IMR-90 (cell line): ENCODE measurements around the gene ASS1. TPM values are rescaled to one million over a fixed set of nuclear protein-coding genes. Genes with fewer than 3 reads are reported as not detected.
A peak's percentile ranks its signal among the peaks of the same experiment; 100 is the strongest.

Experiments
- ATAC-seq: fragments of 200-7000 bp; cut with Tn5 transposase; 2 replicates; pipeline ENCODE4 v1.9.1; 2020; ENCODE audit warnings: low read depth, mild to moderate bottlenecking, moderate library complexity
- BruUV-seq: library from RNA; stranded (reverse); fragments of 400-500 nt; replicated peaks from 2 replicates; lab custom pipeline; 2021; lab: Mats Ljungman, UMichigan
- CTCF ChIA-PET: fragments of 300-600 bp; formaldehyde crosslinking; extraction: SDS; loops from one replicate; lab custom pipeline; 2021; ENCODE audit warnings: antibody characterized with exemption; lab: Yijun Ruan, JAX
- POLR2A ChIA-PET: fragments of 300-600 bp; sonication (Branson Sonifier 250); formaldehyde crosslinking; loops from one replicate; lab custom pipeline; 2022; ENCODE audit warnings: antibody characterized with exemption; ENCODE audit not compliant: unreplicated experiment; lab: Charles Lee
- DNase-seq: peaks from one replicate; pipeline ENCODE4 v3.0.0; 2013
- H2AFZ ChIP-seq: replicated peaks from 2 replicates; pipeline ENCODE3; 2013; ENCODE audit warnings: low read length, mild to moderate bottlenecking; ENCODE audit not compliant: poor library complexity
- H2AK5ac ChIP-seq: 2 replicates; pipeline ENCODE4 v1.6.1; 2013; ENCODE audit warnings: low read depth, low read length, inconsistent platforms
- H2AK9ac ChIP-seq: replicated peaks from 2 replicates; pipeline ENCODE3; 2013; ENCODE audit warnings: mild to moderate bottlenecking, low read depth, low read length, moderate library complexity; ENCODE audit not compliant: poor library complexity
- H2BK120ac ChIP-seq: 2 replicates; pipeline ENCODE4 v1.6.1; 2013; ENCODE audit warnings: low read depth, low read length, inconsistent platforms
- H2BK15ac ChIP-seq: 3 replicates; pipeline ENCODE4 v1.6.1; 2013; ENCODE audit warnings: low read depth, low read length, inconsistent platforms
- H2BK20ac ChIP-seq: 2 replicates; pipeline ENCODE4 v1.6.1; 2013; ENCODE audit warnings: low read depth, mild to moderate bottlenecking, inconsistent platforms, low read length, moderate library complexity
- H2BK5ac ChIP-seq: 2 replicates; pipeline ENCODE4 v1.6.1; 2013; ENCODE audit warnings: mild to moderate bottlenecking, low read depth, low read length, inconsistent platforms; ENCODE audit not compliant: poor library complexity, severe bottlenecking
- H3K14ac ChIP-seq: replicated peaks from 2 replicates; pipeline ENCODE4 v1.6.1; 2013; ENCODE audit warnings: low read depth, low read length, inconsistent platforms
- H3K18ac ChIP-seq: 2 replicates; pipeline ENCODE4 v1.6.1; 2013; ENCODE audit warnings: low read depth, low read length, control low read depth
- H3K23ac ChIP-seq: 2 replicates; pipeline ENCODE4 v1.6.1; 2013; ENCODE audit warnings: low read depth, low read length, inconsistent platforms
- H3K27ac ChIP-seq: 2 replicates; pipeline ENCODE4 v1.5.1; 2013; ENCODE audit warnings: mild to moderate bottlenecking, control low read depth, low read length; ENCODE audit not compliant: insufficient read depth
- H3K27me3 ChIP-seq: 2 replicates; pipeline ENCODE4 v1.6.1; 2013; ENCODE audit warnings: low read length; ENCODE audit not compliant: control insufficient read depth, insufficient read depth
- H3K36me3 ChIP-seq: 2 replicates; pipeline ENCODE4 v1.6.1; 2013; ENCODE audit warnings: low read length, mixed read lengths; ENCODE audit not compliant: control insufficient read depth, insufficient read depth
- H3K4ac ChIP-seq: 2 replicates; pipeline ENCODE4 v1.6.1; 2013; ENCODE audit warnings: low read depth, low read length, inconsistent platforms
- H3K4me1 ChIP-seq: 2 replicates; pipeline ENCODE4 v1.6.1; 2013; ENCODE audit warnings: low read length, mixed read lengths; ENCODE audit not compliant: control insufficient read depth, insufficient read depth
- H3K4me2 ChIP-seq: 2 replicates; pipeline ENCODE4 v1.6.1; 2013; ENCODE audit warnings: low read depth, mild to moderate bottlenecking, control low read depth, low read length, moderate library complexity
- H3K4me3 ChIP-seq: 2 replicates; pipeline ENCODE4 v1.5.1; 2013; ENCODE audit warnings: low read depth, mild to moderate bottlenecking, control low read depth, low read length, moderate library complexity; ENCODE audit not compliant: insufficient read depth
- H3K56ac ChIP-seq: 2 replicates; pipeline ENCODE4 v1.6.1; 2013; ENCODE audit warnings: low read length, inconsistent platforms; ENCODE audit not compliant: insufficient read depth; ENCODE audit errors: extremely low read depth
- H3K79me1 ChIP-seq, 2 experiments: 2 replicates each; pipeline ENCODE4 v1.6.1; 2013; ENCODE audit warnings: low read length in 2 of 2, inconsistent platforms in 1 of 2, low read depth in 1 of 2
- H3K9ac ChIP-seq: 2 replicates; pipeline ENCODE4 v1.6.1; 2013; ENCODE audit warnings: low read depth, low read length, control low read depth
- H3K9me1 ChIP-seq: 2 replicates; pipeline ENCODE4 v1.6.1; 2013; ENCODE audit warnings: low read length, inconsistent platforms; ENCODE audit not compliant: insufficient read depth
- H3K9me3 ChIP-seq: 2 replicates; pipeline ENCODE4 v1.6.1; 2013; ENCODE audit warnings: low read length; ENCODE audit not compliant: control insufficient read depth, insufficient read depth
- H4K20me1 ChIP-seq: 2 replicates; pipeline ENCODE4 v1.6.1; 2013; ENCODE audit warnings: low read length, inconsistent platforms; ENCODE audit not compliant: insufficient read depth
- H4K5ac ChIP-seq: 2 replicates; pipeline ENCODE4 v1.6.1; 2013; ENCODE audit warnings: mild to moderate bottlenecking, low read depth, low read length, control low read depth
- H4K8ac ChIP-seq, 2 experiments: 2 replicates each; pipeline ENCODE4 v1.6.1; 2013; ENCODE audit warnings: low read depth in 2 of 2, low read length in 2 of 2, control low read depth in 1 of 2, inconsistent platforms in 1 of 2
- H4K91ac ChIP-seq: 2 replicates; pipeline ENCODE4 v1.6.1; 2013; ENCODE audit warnings: low read depth, low read length, inconsistent platforms; ENCODE audit not compliant: insufficient read depth
- CHD1 ChIP-seq: IDR thresholded peaks from 2 replicates; pipeline ENCODE4 v1.6.1; 2012; ENCODE audit warnings: low read depth, low read length, improper control_type of control experiment
- ELK1 ChIP-seq: fragments of 150-350 bp; IDR thresholded peaks from 2 replicates; pipeline ENCODE4 v1.6.1; 2016; ENCODE audit warnings: low read depth, mild to moderate bottlenecking, low read length, moderate library complexity, borderline replicate concordance
- MAZ ChIP-seq: IDR thresholded peaks from 2 replicates; pipeline ENCODE4 v1.6.1; 2012; ENCODE audit warnings: low read depth, mild to moderate bottlenecking, low read length, improper control_type of control experiment, moderate library complexity, borderline replicate concordance
- MXI1 ChIP-seq: IDR thresholded peaks from 2 replicates; pipeline ENCODE4 v1.6.1; 2012; ENCODE audit warnings: low read depth, mild to moderate bottlenecking, low read length, moderate library complexity, borderline replicate concordance
- RFX5 ChIP-seq: IDR thresholded peaks from 2 replicates; pipeline ENCODE4 v1.8.0; 2012; ENCODE audit warnings: low read depth, mild to moderate bottlenecking, low read length, moderate library complexity
- SMC3 ChIP-seq: fragments of 150-350 bp; IDR thresholded peaks from 2 replicates; pipeline ENCODE4 v1.6.1; 2016; ENCODE audit warnings: low read depth, mild to moderate bottlenecking, antibody characterized with exemption, low read length, moderate library complexity
- USF2 ChIP-seq: fragments of 150-350 bp; IDR thresholded peaks from 2 replicates; pipeline ENCODE4 v1.6.1; 2017; ENCODE audit warnings: mild to moderate bottlenecking, antibody characterized with exemption, low read length, low read depth
- WGBS, 2 experiments: methylation state at CpG; one replicate each; pipeline versions ENCODE4 v1.1.5 to v1.1.7; 2013; ENCODE audit warnings: missing lambda C conversion rate in 2 of 2; ENCODE audit not compliant: insufficient read length in 1 of 2; ENCODE audit errors: extremely low coverage in 2 of 2; 5-methylcytosine and 5-hydroxymethylcytosine counted together
- dilution Hi-C: fragments of 300-500 bp; cut with HindIII; formaldehyde crosslinking; loops from one replicate; pipeline ENCODE4 v1.14.3; 2018; ENCODE audit warnings: low sequenced_read_pairs; ENCODE audit not compliant: unreplicated experiment
- in situ Hi-C: fragments of 300-500 bp; cut with MboI; formaldehyde crosslinking; loops from 3 replicates; pipeline ENCODE4 v1.14.3; 2019; ENCODE audit warnings: low sequenced_read_pairs, inconsistent platforms, mixed read lengths
- intact Hi-C: fragments of 100-400 bp; cut with micrococcal nuclease; formaldehyde crosslinking; loops from 2 replicates; pipeline ENCODE4 v1.10.0; 2022
- polyA plus RNA-seq, 3 experiments: library from polyadenylated mRNA; depleted of rRNA; stranded (reverse); fragments of >200 nt; gene quantifications; 2 replicates each; pipeline ENCODE4 v1.2.3, GENCODE V29; 2012; ENCODE audit warnings: low replicate concordance in 1 of 3
- total RNA-seq: library from RNA; depleted of rRNA; stranded (reverse); fragments of >200 nt; gene quantifications from 2 replicates; pipeline ENCODE4 v1.2.3, GENCODE V29; 2012

Gene ASS1
- total and polyA plus RNA-seq, 2 of the 4 experiments (the other 2 are of a cell fraction): 39.6 to 41.9 TPM

GRCh38 chr9:130539420-130540223, 94.9 kb downstream of the ASS1 start:
- Histone ChIP-seq H4K8ac (no peak overlapping the region), H3K56ac (no peak overlapping the region), H3K18ac (no peak overlapping the region), H3K4me2 (no peak overlapping the region), H2BK120ac (no peak overlapping the region), H3K4me3 (no peak overlapping the region), H3K27me3 (peaks cover 69% of the 10 kb centered on the region), H3K36me3 (no peaks in the 10 kb centered on the region), H4K91ac (no peak overlapping the region), H2AK9ac (no peak overlapping the region), H2BK20ac (no peak overlapping the region), H3K9me1 (no peaks in the 10 kb centered on the region), H3K14ac (no peak overlapping the region), H4K5ac (no peak overlapping the region), H2AFZ (peak overlapping the region; percentile 24), H3K9ac (no peak overlapping the region), H3K79me1 (no peaks in the 10 kb centered on the region), H3K4me1 (no peaks in the 10 kb centered on the region; the same call in 1 of the 2 replicates), H3K27ac (no peak overlapping the region), H3K23ac (no peak overlapping the region), H2BK5ac (no peak overlapping the region), H3K4ac (no peak overlapping the region), H3K9me3 (no peaks in the 10 kb centered on the region), H4K20me1 (no peaks in the 10 kb centered on the region), H2AK5ac (no peak overlapping the region), H2BK15ac (no peak overlapping the region)
- DNase-seq (peak; percentile 54), ATAC-seq (no peak; the same call in 1 of the 2 replicates)
- POLR2A ChIA-PET: no interaction called here
- no peak for TF ChIP-seq MXI1
- TF ChIP-seq MAZ: no peak
- TF ChIP-seq RFX5: no peak
- TF ChIP-seq SMC3: no peak
- no peak for TF ChIP-seq CHD1
- no peak for TF ChIP-seq ELK1
- no peak for TF ChIP-seq USF2
- CTCF ChIA-PET: no interaction called here
- dilution Hi-C loops: no loop called here
- no TSS peak for BruUV-seq
- in situ Hi-C loops: no loop called here
- intact Hi-C loops: no loop called here
- 52% methylated on average over 5 of the region's 11 CpGs; no CpG with 5 or more reads in 1 of the 2 experiments for whole genome bisulfite sequencing, 2 experiments
